ENCODE results near the gene KCNMA1. TPM values are rescaled to one million over a fixed set of nuclear protein-coding genes. Genes with fewer than 3 reads are reported as not detected.

The KCNMA1 gene
- total RNA-seq, 3 donors from 2014 or later (not counting 1 experiment from before 2014, with no cell fraction given), result 0.40 to 1.8 (median 0.63) TPM

DNA sequence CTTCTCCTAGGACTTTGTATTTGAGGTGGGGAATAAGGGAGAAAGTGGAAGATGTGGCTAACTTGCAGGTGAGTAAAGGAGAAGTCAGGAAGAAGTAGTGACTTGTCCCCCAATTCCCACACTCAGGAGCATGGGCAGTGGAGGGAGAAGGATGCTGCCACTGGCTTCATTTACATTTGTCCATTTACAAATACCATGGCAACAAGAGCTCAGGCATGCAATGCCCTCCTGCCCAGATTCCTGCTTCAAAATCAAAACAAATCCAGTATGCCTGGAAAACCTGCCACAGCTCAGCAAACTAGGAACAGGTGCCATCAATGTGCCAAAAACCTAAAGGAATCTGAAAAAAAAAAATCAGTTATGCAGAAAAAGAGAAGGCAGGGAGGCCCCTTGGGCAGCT is 139.9 kb downstream of the KCNMA1 start:
- H3K27me3 Mint-ChIP-seq (ENCODE audit: low read depth in 2 of 2), result peaks cover 5 to 9% of the 10 kb centered on the region in 2 donors
- ATAC-seq (no peak), DNase-seq (no peak)
- no peaks in the 10 kb centered on the region for H3K36me3 Mint-ChIP-seq
- H3K4me1 Mint-ChIP-seq, result no peaks in the 10 kb centered on the region
- TF ChIP-seq, protein P1, sequence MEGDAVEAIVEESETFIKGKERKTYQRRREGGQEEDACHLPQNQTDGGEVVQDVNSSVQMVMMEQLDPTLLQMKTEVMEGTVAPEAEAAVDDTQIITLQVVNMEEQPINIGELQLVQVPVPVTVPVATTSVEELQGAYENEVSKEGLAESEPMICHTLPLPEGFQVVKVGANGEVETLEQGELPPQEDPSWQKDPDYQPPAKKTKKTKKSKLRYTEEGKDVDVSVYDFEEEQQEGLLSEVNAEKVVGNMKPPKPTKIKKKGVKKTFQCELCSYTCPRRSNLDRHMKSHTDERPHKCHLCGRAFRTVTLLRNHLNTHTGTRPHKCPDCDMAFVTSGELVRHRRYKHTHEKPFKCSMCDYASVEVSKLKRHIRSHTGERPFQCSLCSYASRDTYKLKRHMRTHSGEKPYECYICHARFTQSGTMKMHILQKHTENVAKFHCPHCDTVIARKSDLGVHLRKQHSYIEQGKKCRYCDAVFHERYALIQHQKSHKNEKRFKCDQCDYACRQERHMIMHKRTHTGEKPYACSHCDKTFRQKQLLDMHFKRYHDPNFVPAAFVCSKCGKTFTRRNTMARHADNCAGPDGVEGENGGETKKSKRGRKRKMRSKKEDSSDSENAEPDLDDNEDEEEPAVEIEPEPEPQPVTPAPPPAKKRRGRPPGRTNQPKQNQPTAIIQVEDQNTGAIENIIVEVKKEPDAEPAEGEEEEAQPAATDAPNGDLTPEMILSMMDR (IDR thresholded peaks at IDR 0.05), result no peak
- intact Hi-C loops (cut with micrococcal nuclease), result no loop called here
- no peaks in the 10 kb centered on the region for H3K9me3 Mint-ChIP-seq
- H3K27ac ChIP-seq (ENCODE audit: low read length), result no peak overlapping the region
- H3K9me3 ChIP-seq (ENCODE audit: control insufficient read depth, insufficient read depth, low read length), result no peaks in the 10 kb centered on the region
- no peaks in the 10 kb centered on the region for H3K36me3 ChIP-seq (ENCODE audit: control insufficient read depth, insufficient read depth, low read length)
- no peak overlapping the region for H3K27ac Mint-ChIP-seq
- no peaks in the 10 kb centered on the region for H3K4me1 ChIP-seq (ENCODE audit: control insufficient read depth, insufficient read depth, low read length)
- H3K27me3 ChIP-seq (ENCODE audit: control insufficient read depth, insufficient read depth, low read length), result no peaks in the 10 kb centered on the region
- H3K4me3 Mint-ChIP-seq, result no peak overlapping the region
- H3K4me3 ChIP-seq (ENCODE audit: low read length), result no peak overlapping the region

DNA sequence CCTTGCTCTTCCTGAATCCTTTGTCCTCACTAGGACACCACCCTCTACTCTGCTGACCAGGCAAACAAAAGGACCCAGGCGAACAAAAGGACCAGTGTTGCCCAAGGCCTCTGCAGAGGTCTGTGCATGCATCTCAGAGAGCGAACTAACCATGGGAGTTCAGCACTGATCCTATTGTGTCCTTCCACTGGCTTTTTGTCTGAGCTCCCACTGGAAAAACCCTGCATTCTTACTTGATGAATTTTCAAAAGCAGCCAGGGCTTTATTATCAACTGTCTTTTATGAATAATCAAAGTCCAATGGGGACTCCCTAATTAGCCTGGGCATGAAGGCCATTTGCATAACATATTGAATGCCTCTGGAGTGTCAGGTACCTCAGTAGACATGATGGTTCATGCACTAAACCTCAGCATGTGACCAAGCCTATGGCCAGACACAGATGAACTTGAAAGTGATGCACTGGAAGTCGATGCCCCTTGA is 140.6 kb downstream of the KCNMA1 start:
- H3K27me3 ChIP-seq (ENCODE audit: control insufficient read depth, insufficient read depth, low read length), result no peaks in the 10 kb centered on the region
- no peaks in the 10 kb centered on the region for H3K4me1 Mint-ChIP-seq
- H3K4me1 ChIP-seq (ENCODE audit: control insufficient read depth, insufficient read depth, low read length), result no peaks in the 10 kb centered on the region
- TF ChIP-seq, protein P1 (IDR thresholded peaks at IDR 0.05), result no peak
- ATAC-seq (no peak), DNase-seq (no peak)
- 85% methylated on average over 3 of the region's 3 CpGs for WGBS (ENCODE audit: insufficient coverage)
- intact Hi-C loops (cut with micrococcal nuclease), result no loop called here
- no peaks in the 10 kb centered on the region for H3K9me3 ChIP-seq (ENCODE audit: control insufficient read depth, insufficient read depth, low read length)
- no peak overlapping the region for H3K4me3 Mint-ChIP-seq
- no peak overlapping the region for H3K4me3 ChIP-seq (ENCODE audit: low read length)
- H3K9me3 Mint-ChIP-seq, result no peaks in the 10 kb centered on the region
- H3K27ac ChIP-seq (ENCODE audit: low read length), result no peak overlapping the region
- H3K36me3 Mint-ChIP-seq, result no peaks in the 10 kb centered on the region
- H3K36me3 ChIP-seq (ENCODE audit: control insufficient read depth, insufficient read depth, low read length), result no peaks in the 10 kb centered on the region
- H3K27ac Mint-ChIP-seq, result no peak overlapping the region
- peaks cover 5 to 8% of the 10 kb centered on the region in 2 donors for H3K27me3 Mint-ChIP-seq (ENCODE audit: low read depth in 2 of 2)

DNA sequence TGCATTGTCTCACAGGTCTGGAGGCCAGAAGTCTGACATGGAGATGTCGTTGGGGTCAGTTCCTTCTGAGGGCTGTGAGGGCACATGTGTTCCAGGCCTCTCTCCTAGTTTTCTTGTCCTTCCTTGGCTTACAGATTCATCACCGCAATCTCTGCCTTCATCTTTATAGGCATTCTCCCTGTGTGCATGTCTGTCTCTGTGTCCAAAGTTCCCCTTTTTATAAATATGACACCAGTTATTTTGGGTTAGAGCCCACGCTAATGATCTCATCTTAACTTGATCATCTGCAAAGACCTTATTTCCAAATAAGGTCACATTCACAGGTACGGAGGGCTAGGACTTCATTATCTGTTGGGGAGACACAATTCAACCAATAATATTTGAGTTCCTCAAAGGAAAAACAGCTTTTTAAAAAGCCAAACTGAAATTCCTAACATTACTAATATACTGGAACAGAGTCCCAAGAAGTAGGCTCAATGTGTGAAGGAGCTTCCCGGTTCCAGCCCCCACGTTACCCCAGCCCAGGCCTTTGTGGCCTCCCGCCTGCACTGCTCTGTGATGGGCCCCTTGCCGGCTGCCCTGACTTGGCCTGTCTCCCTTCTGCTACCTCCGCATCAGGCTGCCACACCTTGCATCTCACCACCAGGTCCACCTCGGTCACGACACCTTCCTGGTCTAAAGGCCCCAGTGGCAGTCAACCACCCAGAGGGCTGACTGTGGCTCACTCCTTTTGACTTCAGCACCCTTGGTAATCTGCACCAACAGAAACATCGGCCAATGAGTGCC is 142.7 kb downstream of the KCNMA1 start:
- Histone ChIP-seq H3K9me3 (ENCODE audit: control insufficient read depth, insufficient read depth, low read length) (no peaks in the 10 kb centered on the region), H3K36me3 (ENCODE audit: control insufficient read depth, insufficient read depth, low read length) (no peaks in the 10 kb centered on the region), H3K4me1 (ENCODE audit: control insufficient read depth, insufficient read depth, low read length) (no peaks in the 10 kb centered on the region), H3K27me3 (ENCODE audit: control insufficient read depth, insufficient read depth, low read length) (no peaks in the 10 kb centered on the region), H3K4me3 (ENCODE audit: low read length) (no peak overlapping the region), H3K27ac (ENCODE audit: low read length) (no peak overlapping the region)
- Mint-ChIP-seq H3K27me3 (ENCODE audit: low read depth in 2 of 2) (peaks cover 5 to 8% of the 10 kb centered on the region in 2 donors), H3K4me1 (no peaks in the 10 kb centered on the region), H3K27ac (no peak overlapping the region), H3K9me3 (no peaks in the 10 kb centered on the region), H3K4me3 (no peak overlapping the region), H3K36me3 (no peaks in the 10 kb centered on the region)
- no peak for ATAC-seq
- TF ChIP-seq, protein P1 (IDR thresholded peaks at IDR 0.05), result no peak
- intact Hi-C loops (cut with micrococcal nuclease), result no loop called here
- DNase-seq, result no peak
- WGBS (ENCODE audit: insufficient coverage), result 89% methylated on average over 12 of the region's 12 CpGs

DNA sequence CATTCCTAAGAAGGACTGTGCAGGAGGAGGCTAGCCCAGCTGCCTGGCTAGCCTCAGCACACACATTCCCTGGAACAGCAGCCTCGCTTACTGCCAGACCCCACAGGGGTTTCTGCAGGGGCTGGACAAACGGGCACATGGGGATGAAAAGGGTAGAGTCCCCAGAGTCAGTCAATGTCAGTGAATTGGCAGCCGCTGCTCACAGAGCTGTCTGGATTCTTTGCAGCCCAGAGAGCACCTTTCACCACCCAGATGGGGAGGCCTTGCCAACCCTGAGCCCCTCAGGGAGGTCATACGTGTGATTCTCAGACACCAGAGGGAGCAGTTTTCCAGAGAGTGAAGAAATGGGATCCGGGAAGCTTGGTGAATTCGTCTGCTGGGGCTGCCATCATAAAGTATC is 143.3 kb downstream of the KCNMA1 start:
- TF ChIP-seq, protein P1 (IDR thresholded peaks at IDR 0.05), result no peak
- H3K4me1 ChIP-seq (ENCODE audit: control insufficient read depth, insufficient read depth, low read length), result no peaks in the 10 kb centered on the region
- no peaks in the 10 kb centered on the region for H3K36me3 Mint-ChIP-seq
- 82% methylated on average over 6 of the region's 6 CpGs for WGBS (ENCODE audit: insufficient coverage)
- H3K4me3 Mint-ChIP-seq, result no peak overlapping the region
- intact Hi-C loops (cut with micrococcal nuclease), result no loop called here
- H3K27me3 Mint-ChIP-seq (ENCODE audit: low read depth in 2 of 2), result peaks cover 5 to 8% of the 10 kb centered on the region in 2 donors
- no peaks in the 10 kb centered on the region for H3K27me3 ChIP-seq (ENCODE audit: control insufficient read depth, insufficient read depth, low read length)
- ATAC-seq, result no peak
- DNase-seq, result no peak
- H3K9me3 ChIP-seq (ENCODE audit: control insufficient read depth, insufficient read depth, low read length), result no peaks in the 10 kb centered on the region
- no peak overlapping the region for H3K4me3 ChIP-seq (ENCODE audit: low read length)
- H3K9me3 Mint-ChIP-seq, result no peaks in the 10 kb centered on the region
- no peaks in the 10 kb centered on the region for H3K4me1 Mint-ChIP-seq
- H3K27ac ChIP-seq (ENCODE audit: low read length), result no peak overlapping the region
- H3K27ac Mint-ChIP-seq, result no peak overlapping the region
- H3K36me3 ChIP-seq (ENCODE audit: control insufficient read depth, insufficient read depth, low read length), result no peaks in the 10 kb centered on the region
